GM12878 (cell line): ENCODE results near the gene KCNQ1. TPM values are rescaled to one million over a fixed set of nuclear protein-coding genes. Genes with fewer than 3 reads are reported as not detected.

Source experiments
- ATAC-seq: fragments of 200-7000 bp; cut with Tn5 transposase; 3 replicates; pipeline ENCODE4 v1.9.1; 2020; ENCODE audit warnings: mild to moderate bottlenecking, moderate library complexity
- BruUV-seq: library from RNA; stranded (reverse); fragments of 400-500 nt; replicated peaks from 2 replicates; lab custom pipeline; 2021; lab: Mats Ljungman, UMichigan
- CTCF ChIA-PET: fragments of 300-600 bp; sonication (Branson Sonifier 250); formaldehyde crosslinking; extraction: SDS; loops from one replicate; lab custom pipeline; 2021; ENCODE audit warnings: inconsistent platforms; lab: Yijun Ruan, JAX
- POLR2A ChIA-PET: fragments of 350-600 bp; formaldehyde crosslinking; extraction: SDS; loops from one replicate; lab custom pipeline; 2021; ENCODE audit warnings: inconsistent platforms; lab: Charles Lee
- RAD21 ChIA-PET: fragments of 300-600 bp; sonication (Branson Sonifier 250); formaldehyde crosslinking; loops from one replicate; lab custom pipeline; 2023; ENCODE audit warnings: antibody characterized with exemption; ENCODE audit not compliant: unreplicated experiment; lab: Charles Lee
- SMC1A ChIA-PET: fragments of 300-600 bp; sonication (Branson Sonifier 250); formaldehyde crosslinking; loops from one replicate; lab custom pipeline; 2023; ENCODE audit not compliant: unreplicated experiment, uncharacterized antibody; lab: Charles Lee
- DNase-seq: peaks from one replicate; pipeline ENCODE4 v3.0.0-alpha.2; 2011; ENCODE audit warnings: low read depth, low spot score
- FAIRE-seq: peaks from 3 replicates; lab custom pipeline; 2011; peaks lifted over from hg19 to GRCh38; lab: Jason Lieb, UNC
- H2AFZ ChIP-seq: 2 replicates; pipeline ENCODE4 v1.6.0; 2011; ENCODE audit warnings: low read depth, low read length, control low read depth; ENCODE audit not compliant: control insufficient read depth
- H3K27ac ChIP-seq: 2 replicates; pipeline ENCODE4 v1.5.1; 2011; ENCODE audit warnings: control low read depth; ENCODE audit not compliant: control insufficient read depth, insufficient read depth
- H3K27me3 ChIP-seq, 2 experiments: replicated peaks in 1 of 2; 2 replicates each; pipeline versions ENCODE4 v1.6.0 to v1.6.1; 2011; ENCODE audit warnings: low read length in 1 of 2; ENCODE audit not compliant: control insufficient read depth in 2 of 2, insufficient read depth in 2 of 2
- H3K36me3 ChIP-seq, 2 experiments: 2 replicates each; pipeline ENCODE4 v1.5.1; 2011; ENCODE audit warnings: low read length in 1 of 2; ENCODE audit not compliant: control insufficient read depth in 2 of 2, insufficient read depth in 2 of 2
- H3K4me1 ChIP-seq: 2 replicates; pipeline ENCODE4 v1.6.1; 2011; ENCODE audit warnings: mild to moderate bottlenecking, low read length, moderate library complexity, mixed read lengths; ENCODE audit not compliant: control insufficient read depth, insufficient read depth
- H3K4me2 ChIP-seq: 2 replicates; pipeline ENCODE4 v1.6.0; 2011; ENCODE audit warnings: control low read depth; ENCODE audit not compliant: control insufficient read depth, insufficient read depth
- H3K4me3 ChIP-seq: fragments of 200-600 bp; sonication (generic); 2 replicates; pipeline ENCODE4 v1.5.1; 2016
- H3K79me2 ChIP-seq: 2 replicates; pipeline ENCODE4 v1.6.0; 2011; ENCODE audit warnings: low read length; ENCODE audit not compliant: control insufficient read depth, insufficient read depth
- H3K9ac ChIP-seq: 2 replicates; pipeline ENCODE4 v1.8.0; 2011; ENCODE audit warnings: low read length, control low read depth, mixed read lengths; ENCODE audit not compliant: control insufficient read depth, insufficient read depth
- H3K9me3 ChIP-seq: replicated peaks from 3 replicates; pipeline ENCODE4 v1.5.1; 2011; ENCODE audit warnings: mild to moderate bottlenecking, low read length; ENCODE audit not compliant: control insufficient read depth, insufficient read depth
- H4K20me1 ChIP-seq: 2 replicates; pipeline ENCODE4 v1.6.0; 2011; ENCODE audit not compliant: control insufficient read depth, insufficient read depth
- ASH2L ChIP-seq: fragments of 300-600, 200-600 bp; sonication (generic); IDR thresholded peaks from 2 replicates; pipeline ENCODE4 v1.6.1; 2017; ENCODE audit warnings: low read depth, mild to moderate bottlenecking, borderline replicate concordance
- BACH1 ChIP-seq: fragments of 450-650 bp; IDR thresholded peaks from 2 replicates; pipeline ENCODE4 v1.6.1; 2017; ENCODE audit warnings: mild to moderate bottlenecking, borderline replicate concordance
- CEBPB ChIP-seq, 2 experiments: fragments of 150-350 bp in 1 of 2; IDR thresholded peaks; 2 replicates each; pipeline ENCODE4 v1.6.1; 2012 to 2014; ENCODE audit warnings: low read depth in 2 of 2, low read length in 2 of 2, borderline replicate concordance in 1 of 2, inconsistent platforms in 1 of 2
- CHD1 ChIP-seq: IDR thresholded peaks from 2 replicates; pipeline ENCODE4 v1.6.1; 2012; ENCODE audit warnings: low read depth, low read length, improper control_type of control experiment
- KLF5 ChIP-seq: fragments of 450-650 bp; IDR thresholded peaks from 2 replicates; pipeline ENCODE4 v1.6.1; 2014; ENCODE audit warnings: mild to moderate bottlenecking; ENCODE audit not compliant: partially characterized antibody
- NFIC ChIP-seq: IDR thresholded peaks from 2 replicates; pipeline ENCODE4 v1.6.1; 2012; ENCODE audit warnings: low read depth, mild to moderate bottlenecking, inconsistent platforms, low read length, moderate library complexity
- PML ChIP-seq: IDR thresholded peaks from 2 replicates; pipeline ENCODE4 v1.6.1; 2012; ENCODE audit warnings: low read length, inconsistent platforms
- POU2F2 ChIP-seq: IDR thresholded peaks from 3 replicates; pipeline ENCODE4 v1.6.1; 2011; ENCODE audit warnings: low read depth, mild to moderate bottlenecking, low read length, borderline replicate concordance
- RUNX3 ChIP-seq: IDR thresholded peaks from 2 replicates; pipeline ENCODE4 v1.6.1; 2012; ENCODE audit warnings: low read length, inconsistent platforms
- WGBS: methylation state at CpG from one replicate; pipeline ENCODE4 v1.1.6; 2016; ENCODE audit warnings: low lambda C conversion rate; ENCODE audit not compliant: insufficient replicate concordance, insufficient coverage; ENCODE audit errors: missing lambda C conversion rate; 5-methylcytosine and 5-hydroxymethylcytosine counted together
- in situ Hi-C: fragments of 300-500 bp; cut with MboI; formaldehyde crosslinking; loops from 9 replicates; pipeline ENCODE4 v1.14.3; 2018; ENCODE audit warnings: mixed read lengths
- intact Hi-C: fragments of 100-400 bp; cut with micrococcal nuclease; formaldehyde crosslinking; loops from one replicate; pipeline ENCODE4 v1.14.2; 2022; ENCODE audit not compliant: unreplicated experiment
- polyA plus RNA-seq, 11 experiments: library from polyadenylated mRNA; depleted of rRNA in 4 of 11; unstranded in 6 of 11; stranded (reverse) in 5 of 11; fragments of >200 nt; fragmentation: Nextera tagmentation in 4 of 11; fragmentation: Illumina TruSeq in 1 of 11; extraction: Ambion mirVana in 4 of 11; extraction: Trizol in 1 of 11; gene quantifications; 1 replicate in 1 of 11; 2 replicates in 10 of 11; pipeline versions ENCODE4 v1.2.1 to v1.2.3, GENCODE V29; 2011 to 2016; ENCODE audit warnings: inconsistent platforms in 2 of 11, missing spikeins in 2 of 11, low read depth in 1 of 11
- total RNA-seq, 4 experiments: library from RNA; depleted of rRNA in 3 of 4; stranded (reverse); fragments of >200 nt in 3 of 4; fragmentation: Illumina TruSeq in 1 of 4; extraction: Trizol in 1 of 4; gene quantifications; 2 replicates each; pipeline versions ENCODE4 v1.2.1 to v1.2.3, GENCODE V29; 2013 to 2021
- TF ChIP-seq, protein P1 (sequence below): IDR thresholded peaks from 2 replicates; pipeline ENCODE4 v1.6.1; 2012; ENCODE audit warnings: low read depth, low read length, improper control_type of control experiment
- TF ChIP-seq, protein P2 (sequence below): fragments of 450-650 bp; IDR thresholded peaks from 2 replicates; pipeline ENCODE4 v1.6.1; 2016; ENCODE audit warnings: mild to moderate bottlenecking, moderate library complexity, borderline replicate concordance

The KCNQ1 gene
- total and polyA plus RNA-seq, 10 of the 15 experiments (the other 5 are each of a cell fraction or from before 2014, with no cell fraction given): 0.03 to 0.15 (median 0.12) TPM; not detected in 7

DNA sequence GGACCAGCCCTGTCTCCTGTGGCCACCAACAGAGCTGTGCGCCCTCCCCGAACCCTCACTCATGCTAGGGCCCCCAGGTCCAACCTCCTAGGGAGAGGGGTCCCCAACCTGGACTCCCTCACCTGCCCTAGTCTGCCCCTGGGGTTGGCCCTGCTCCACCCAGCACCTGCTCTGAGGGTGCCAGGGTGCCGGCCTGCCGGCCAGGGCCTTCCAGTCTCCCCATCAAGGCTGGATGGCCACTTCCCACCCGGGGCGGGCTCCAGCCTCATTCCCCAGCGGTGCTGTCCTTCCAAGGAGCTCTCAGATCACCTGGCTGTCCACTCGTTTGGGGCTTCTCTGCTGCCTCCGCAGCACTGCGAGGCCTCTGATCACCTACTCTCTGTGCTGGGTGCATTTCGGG lies 401.7 kb downstream of the KCNQ1 start (continued):
- no peak for TF ChIP-seq NFIC
- TF ChIP-seq RUNX3: no peak
- no peak for TF ChIP-seq POU2F2
- TF ChIP-seq, protein P1, sequence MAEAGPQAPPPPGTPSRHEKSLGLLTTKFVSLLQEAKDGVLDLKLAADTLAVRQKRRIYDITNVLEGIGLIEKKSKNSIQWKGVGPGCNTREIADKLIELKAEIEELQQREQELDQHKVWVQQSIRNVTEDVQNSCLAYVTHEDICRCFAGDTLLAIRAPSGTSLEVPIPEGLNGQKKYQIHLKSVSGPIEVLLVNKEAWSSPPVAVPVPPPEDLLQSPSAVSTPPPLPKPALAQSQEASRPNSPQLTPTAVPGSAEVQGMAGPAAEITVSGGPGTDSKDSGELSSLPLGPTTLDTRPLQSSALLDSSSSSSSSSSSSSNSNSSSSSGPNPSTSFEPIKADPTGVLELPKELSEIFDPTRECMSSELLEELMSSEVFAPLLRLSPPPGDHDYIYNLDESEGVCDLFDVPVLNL: no peak
- TF ChIP-seq KLF5: no peak
- TF ChIP-seq BACH1: no peak
- no peak for TF ChIP-seq PML

DNA sequence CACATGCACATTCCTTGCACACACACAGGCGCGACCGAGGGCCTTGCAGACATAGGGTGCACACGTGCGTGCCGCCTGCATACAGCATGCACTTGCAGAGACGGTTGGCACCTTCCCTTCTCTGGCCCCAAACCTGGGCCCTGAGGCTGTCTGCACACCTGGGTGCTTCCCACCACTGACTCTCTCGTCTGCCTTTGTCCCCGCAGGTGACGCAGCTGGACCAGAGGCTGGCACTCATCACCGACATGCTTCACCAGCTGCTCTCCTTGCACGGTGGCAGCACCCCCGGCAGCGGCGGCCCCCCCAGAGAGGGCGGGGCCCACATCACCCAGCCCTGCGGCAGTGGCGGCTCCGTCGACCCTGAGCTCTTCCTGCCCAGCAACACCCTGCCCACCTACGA lies 402.8 kb downstream of the KCNQ1 start:
- ChIA-PET SMC1A (no interaction called here), RAD21 (no interaction called here), POLR2A (no interaction called here)
- no TSS peak for BruUV-seq
- ATAC-seq (no peak), FAIRE-seq (no peak), DNase-seq (no peak)
- Histone ChIP-seq H3K4me2 (no peak overlapping the region), H3K4me1 (no peaks in the 10 kb centered on the region), H3K79me2 (no peaks in the 10 kb centered on the region), H3K27me3 (no peaks in the 10 kb centered on the region), H2AFZ (no peak overlapping the region), H3K9ac (no peak overlapping the region), H3K27ac (no peak overlapping the region), H3K9me3 (no peaks in the 10 kb centered on the region), H4K20me1 (no peaks in the 10 kb centered on the region)
- in situ Hi-C loops (no loop called here), intact Hi-C loops (no loop called here)
- 46% methylated on average over 20 of the region's 21 CpGs for WGBS
- TF ChIP-seq CEBPB (IDR thresholded peaks at IDR 0.05; ENCODE audit: borderline replicate concordance in 1 of 2, low read depth in 2 of 2, low read length in 2 of 2): no peak
- no peak for TF ChIP-seq CHD1
- no peak for TF ChIP-seq ASH2L
- TF ChIP-seq, protein P2, sequence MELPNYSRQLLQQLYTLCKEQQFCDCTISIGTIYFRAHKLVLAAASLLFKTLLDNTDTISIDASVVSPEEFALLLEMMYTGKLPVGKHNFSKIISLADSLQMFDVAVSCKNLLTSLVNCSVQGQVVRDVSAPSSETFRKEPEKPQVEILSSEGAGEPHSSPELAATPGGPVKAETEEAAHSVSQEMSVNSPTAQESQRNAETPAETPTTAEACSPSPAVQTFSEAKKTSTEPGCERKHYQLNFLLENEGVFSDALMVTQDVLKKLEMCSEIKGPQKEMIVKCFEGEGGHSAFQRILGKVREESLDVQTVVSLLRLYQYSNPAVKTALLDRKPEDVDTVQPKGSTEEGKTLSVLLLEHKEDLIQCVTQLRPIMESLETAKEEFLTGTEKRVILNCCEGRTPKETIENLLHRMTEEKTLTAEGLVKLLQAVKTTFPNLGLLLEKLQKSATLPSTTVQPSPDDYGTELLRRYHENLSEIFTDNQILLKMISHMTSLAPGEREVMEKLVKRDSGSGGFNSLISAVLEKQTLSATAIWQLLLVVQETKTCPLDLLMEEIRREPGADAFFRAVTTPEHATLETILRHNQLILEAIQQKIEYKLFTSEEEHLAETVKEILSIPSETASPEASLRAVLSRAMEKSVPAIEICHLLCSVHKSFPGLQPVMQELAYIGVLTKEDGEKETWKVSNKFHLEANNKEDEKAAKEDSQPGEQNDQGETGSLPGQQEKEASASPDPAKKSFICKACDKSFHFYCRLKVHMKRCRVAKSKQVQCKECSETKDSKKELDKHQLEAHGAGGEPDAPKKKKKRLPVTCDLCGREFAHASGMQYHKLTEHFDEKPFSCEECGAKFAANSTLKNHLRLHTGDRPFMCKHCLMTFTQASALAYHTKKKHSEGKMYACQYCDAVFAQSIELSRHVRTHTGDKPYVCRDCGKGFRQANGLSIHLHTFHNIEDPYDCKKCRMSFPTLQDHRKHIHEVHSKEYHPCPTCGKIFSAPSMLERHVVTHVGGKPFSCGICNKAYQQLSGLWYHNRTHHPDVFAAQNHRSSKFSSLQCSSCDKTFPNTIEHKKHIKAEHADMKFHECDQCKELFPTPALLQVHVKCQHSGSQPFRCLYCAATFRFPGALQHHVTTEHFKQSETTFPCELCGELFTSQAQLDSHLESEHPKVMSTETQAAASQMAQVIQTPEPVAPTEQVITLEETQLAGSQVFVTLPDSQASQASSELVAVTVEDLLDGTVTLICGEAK: no peak
- TF ChIP-seq, all 136 proteins: peak for 0
- CTCF ChIA-PET: no interaction called here
- Histone ChIP-seq H3K4me3 (no peak overlapping the region), H3K36me3 (no peaks in the 10 kb centered on the region)
